HG03439 (cell line): Measurements from ENCODE around the gene C18orf63.
A peak's percentile ranks its signal among the peaks of the same experiment; 100 is the strongest.
"Not testable (repeated sequence)": the region's sequence is repeated elsewhere in the genome, so short reads cannot be mapped to it uniquely, and the experiment has no call there.

Experiments used
- ATAC-seq: cut with Tn5 transposase; IDR thresholded peaks from one replicate; pipeline ENCODE4 v1.9.1; 2021; ENCODE audit warnings: mild to moderate bottlenecking, moderate library complexity; ENCODE audit not compliant: unreplicated experiment

Gene C18orf63

DNA sequence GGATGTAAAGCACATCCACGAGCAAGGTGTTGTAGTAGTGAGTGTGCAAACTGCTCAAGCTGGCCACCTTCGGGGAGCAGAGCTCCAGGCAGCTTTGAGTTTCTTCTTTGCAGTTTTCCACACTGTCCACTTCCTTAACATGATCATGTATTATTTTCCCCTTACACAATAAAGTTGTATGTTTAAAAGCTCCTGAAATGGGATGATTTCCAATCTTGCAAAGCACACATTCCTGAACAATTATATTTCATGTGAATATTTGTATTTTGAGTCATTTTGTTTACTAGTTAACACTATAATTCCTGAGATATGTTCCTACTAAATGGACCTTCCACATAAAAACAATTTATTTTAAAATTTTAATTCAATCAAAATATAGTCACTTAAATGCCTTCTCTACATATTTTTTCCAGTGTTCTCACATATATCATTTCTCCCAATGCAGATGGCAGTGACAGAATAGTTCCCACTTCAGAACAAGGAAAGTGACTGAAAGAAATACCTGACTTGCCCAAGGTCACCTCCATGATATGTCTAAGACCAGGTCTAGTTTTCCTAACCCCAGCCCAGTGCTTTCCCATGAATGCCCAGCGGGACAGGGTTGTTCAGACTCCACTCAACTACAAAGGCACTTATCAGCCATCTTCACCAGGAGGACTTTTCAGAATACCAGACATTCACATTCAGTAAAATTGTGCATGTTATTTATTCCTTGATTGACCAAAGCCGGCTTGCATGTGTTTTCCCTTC, 29.4 kb upstream of the C18orf63 start:
- no peak for ATAC-seq

DNA sequence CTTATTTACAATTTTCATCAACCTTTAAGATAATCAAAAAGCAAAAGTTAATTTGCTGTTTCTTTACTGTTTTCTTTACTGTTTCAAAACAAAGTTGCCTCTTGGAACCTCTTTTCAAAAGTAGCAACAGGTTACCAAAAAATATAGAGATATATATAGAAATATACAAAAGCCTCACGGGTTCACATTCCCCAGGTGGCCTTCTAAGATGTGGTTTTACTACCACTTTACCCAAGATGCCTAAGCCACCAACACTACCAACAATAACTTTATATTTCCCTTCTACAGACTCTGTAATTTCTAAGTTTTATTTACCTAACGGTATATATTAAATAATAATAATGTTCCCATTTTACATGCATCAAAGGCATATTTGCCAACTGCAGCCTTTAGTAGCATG, 28.8 kb upstream of the C18orf63 start:
- ATAC-seq = no peak

DNA sequence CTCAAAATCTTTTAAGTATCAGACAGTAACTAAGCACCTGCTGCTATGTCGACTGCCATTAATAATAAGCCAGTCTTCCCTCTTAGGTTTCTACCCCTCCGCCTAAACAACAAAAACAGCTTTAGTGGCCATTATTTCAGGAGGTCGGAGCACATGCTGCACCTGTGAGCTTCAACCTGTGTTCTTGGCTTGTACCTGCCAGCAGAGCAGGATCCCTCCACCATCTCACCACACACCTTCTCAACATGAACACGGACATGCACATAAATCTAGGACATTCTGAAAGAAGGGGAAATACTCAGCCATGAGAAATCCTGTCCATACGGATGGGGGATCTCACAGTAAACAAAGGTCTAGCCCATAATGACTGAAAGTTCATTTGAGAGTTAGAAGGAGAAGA, 27.6 kb upstream of the C18orf63 start:
- no peak for ATAC-seq

DNA sequence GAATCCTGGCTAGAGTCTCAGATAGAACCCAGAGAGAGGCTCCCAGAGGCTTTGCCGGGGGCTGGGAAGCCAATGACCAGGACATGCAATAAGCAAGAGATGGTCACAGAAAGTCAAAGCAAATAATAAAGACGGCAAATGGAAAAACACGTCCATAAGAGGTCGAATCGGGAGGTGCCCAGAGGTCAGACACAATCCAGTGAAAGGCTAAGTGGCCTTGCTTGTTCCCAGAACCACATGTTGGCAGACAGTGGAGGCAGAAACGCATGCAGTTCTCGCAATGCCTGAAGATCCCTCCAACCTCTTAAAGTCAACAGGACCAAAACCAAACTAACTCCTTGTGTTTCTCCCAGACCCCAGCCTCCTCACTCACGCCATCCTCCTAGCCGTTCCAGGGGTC, 26.9 kb upstream of the C18orf63 start:
- no peak for ATAC-seq

DNA sequence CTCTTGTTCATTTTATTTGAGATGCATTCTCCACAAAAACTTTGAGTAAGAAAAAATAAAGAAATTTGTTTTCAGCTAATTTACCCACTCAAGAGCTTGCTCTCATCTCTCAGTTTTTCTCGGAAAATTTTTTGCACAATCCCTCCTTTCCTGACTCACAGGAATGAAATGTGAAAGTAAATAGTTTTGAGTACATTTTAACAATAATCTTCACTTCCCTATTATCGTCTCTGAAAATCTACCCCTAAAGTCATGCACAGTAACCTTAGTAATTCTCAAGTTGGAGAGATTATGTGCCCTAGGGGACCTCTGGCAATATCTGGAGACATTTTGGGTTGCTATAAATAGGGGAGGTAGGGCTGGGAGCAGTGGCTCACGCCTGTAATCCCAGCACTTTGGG, 26.5 kb upstream of the C18orf63 start:
- ATAC-seq = no peak

DNA sequence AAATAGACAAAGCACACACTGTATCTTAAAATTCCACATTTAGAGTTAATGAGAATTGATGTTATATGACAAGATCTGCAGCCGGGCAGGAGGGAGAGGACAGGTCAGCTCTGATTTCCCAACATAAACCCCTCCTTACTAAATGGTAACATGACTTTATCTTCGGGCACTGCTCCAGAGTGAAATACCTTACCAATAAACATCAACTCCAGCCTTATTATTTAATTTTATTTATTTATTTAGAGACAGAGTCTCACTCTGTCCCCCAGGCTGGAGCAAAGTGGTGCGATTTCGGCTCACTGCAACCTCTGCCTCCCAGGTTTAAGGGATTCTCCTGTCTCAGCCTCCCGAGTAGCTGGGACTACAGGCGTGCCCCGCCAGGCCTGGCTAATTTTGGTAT, 25.6 kb upstream of the C18orf63 start:
- ATAC-seq = no peak

DNA sequence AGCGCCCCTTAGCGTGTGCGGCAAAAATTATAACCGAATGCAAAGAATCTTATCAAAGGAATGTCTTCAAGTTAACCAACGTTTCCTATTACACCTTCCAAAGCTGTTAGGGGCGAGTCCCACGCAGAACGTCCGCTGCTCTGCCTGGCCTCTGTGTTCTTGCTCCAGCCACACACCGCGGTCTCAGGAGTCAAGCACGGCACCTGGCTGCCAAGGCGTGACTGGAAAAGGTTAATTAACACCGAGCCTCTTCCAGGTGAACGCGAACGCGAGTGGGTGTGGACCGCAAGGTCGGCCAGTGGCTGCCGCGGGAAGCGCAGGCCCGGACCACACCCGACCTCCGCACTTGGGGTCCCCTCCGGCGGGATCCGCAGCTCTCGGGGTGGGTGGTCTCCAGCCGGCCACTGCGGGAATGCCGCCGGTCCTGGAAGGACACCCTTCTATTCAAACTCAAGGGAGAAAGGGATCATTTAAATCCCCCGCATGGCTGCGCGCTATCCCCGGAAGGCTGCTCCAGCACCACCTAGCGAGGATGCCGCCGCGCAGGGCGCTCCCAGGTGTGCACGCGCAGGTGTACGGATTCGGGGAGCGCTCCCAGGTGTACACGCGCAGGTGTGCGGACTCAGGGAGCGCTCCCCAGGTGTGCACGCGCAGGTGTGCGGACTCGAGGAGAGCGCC, 24.7 kb upstream of the C18orf63 start:
- no peak for ATAC-seq

DNA sequence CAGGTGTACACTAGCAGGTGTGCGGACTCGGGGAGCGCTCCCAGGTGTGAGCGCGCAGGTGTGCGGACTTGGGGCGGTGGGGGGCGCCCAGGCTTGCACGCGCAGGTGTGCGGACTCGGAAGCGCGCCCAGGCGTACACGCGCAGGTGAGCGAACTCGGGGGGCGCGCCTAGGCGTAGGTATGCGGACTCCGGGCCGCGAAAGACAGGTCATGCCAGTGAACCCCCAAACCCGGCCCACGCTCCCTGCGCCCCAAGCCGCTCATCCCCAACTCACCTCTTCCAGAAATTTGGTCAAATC, 24.2 kb upstream of the C18orf63 start:
- ATAC-seq = peak; percentile 3

DNA sequence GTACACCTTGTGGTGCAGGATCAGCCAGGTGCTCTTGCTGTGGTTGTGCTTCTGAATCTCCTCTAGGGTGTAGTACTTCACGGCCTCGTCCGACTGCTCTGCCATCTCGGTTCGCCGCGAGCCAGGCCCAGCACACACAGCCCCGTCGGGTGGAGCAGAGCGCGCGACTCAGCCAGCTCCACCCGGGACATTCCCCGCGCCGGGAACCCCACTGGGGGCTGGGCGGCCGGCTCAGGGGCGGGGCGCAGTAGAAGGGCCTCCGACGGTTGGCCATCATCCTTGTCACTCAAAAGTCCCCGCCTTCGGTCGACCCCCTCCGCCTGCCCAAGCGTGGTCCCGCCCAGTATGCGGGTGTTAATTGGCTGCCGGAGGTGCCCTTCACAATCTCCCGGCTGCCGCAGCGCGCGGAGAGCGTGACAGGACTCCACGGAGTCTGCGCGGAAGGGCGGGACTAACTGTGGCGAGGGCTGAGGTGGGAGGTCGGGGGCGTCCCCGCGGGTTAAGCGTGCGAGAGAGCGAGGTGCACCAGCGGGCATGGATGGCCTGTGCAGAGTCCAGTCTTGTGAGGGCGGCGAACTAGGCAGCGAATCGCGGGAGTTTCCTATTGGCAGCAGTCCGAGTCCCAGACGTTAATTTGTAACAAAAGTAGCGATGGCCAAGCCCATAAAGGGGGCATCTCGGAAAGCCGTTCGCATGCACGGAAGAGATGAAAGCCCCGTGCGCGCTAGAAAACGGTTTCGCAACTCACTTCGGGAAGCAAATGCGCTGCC, 23.7 kb upstream of the C18orf63 start, which contains the start of gene CYB5A:
Gene CYB5A, minus strand, starts transcription at position 193 of the 770 bp plus-strand sequence. Its CDS starts 88 bp downstream, at position 105.
- peak; percentile 100 for ATAC-seq

DNA sequence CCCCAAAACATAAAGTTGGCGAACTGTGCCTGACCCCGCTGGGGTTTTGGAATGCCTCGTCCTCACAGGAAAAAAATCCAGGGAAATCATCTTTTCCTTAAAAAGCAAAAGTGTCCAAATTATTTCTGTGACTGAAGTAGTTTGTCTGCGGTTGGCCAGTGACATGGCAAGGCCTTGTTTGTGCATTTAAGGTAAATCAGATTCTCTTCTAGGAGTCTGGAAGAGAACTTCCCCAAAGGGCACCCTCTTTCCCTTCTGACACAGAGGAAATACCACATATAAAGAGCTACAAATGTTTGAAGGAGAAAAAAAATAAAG, 23.1 kb upstream of the C18orf63 start:
- no peak for ATAC-seq

DNA sequence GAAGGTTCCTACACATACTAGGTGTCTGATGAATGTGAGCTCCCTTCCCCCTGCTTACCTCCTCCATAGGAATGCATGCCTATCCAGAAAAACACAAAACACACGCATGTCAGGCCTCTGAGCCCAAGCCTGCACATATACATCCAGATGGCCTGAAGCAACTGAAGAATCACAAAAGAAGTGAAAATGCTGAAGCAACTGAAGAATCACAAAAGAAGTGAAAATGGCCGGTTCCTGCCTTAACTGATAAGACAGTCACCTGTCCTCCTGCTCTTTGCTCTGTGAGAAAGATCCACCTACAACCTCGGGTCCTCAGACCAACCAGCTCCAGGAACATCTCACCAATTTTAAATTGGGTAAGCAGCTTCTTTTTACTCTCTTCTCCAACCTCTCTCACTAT, 22.7 kb upstream of the C18orf63 start:
- not testable (repeated sequence) for ATAC-seq

DNA sequence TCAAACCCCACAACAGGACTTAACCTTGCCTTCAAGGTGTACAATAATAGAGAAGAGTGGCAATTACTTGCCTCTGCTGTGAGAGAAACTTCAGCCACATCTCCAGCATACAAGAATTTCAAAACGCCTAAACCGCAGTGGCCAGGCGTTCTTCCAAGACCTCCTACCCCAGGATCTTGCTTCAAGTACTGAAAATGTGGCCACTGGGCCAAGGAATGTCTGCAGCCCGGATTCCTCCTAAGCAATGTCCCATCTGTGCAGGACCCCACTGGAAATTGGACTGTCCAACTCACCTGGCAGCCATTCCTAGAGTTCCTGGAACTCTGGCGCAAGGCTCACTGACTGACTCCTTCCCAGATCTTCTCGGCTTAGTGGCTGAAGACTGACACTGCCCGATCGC, 21.1 kb upstream of the C18orf63 start:
- no peak for ATAC-seq

DNA sequence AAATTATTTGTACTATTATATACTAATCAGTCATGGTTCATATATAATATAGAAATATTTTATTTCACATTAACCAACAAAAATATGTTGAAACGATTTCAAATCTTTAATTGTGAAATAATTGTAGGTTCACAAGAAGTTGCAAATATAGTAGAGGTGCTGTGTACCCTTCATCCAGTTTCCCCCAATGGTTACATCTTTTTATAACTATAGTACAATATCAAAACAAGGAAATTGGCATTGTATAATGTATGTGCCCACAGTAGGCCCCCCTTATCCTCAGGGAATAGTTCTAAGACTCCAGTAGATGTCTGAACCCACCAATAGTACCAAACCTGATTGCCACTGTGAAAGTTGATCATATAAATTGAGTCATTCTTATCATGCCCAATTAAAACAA, 16.5 kb upstream of the C18orf63 start:
- no peak for ATAC-seq

DNA sequence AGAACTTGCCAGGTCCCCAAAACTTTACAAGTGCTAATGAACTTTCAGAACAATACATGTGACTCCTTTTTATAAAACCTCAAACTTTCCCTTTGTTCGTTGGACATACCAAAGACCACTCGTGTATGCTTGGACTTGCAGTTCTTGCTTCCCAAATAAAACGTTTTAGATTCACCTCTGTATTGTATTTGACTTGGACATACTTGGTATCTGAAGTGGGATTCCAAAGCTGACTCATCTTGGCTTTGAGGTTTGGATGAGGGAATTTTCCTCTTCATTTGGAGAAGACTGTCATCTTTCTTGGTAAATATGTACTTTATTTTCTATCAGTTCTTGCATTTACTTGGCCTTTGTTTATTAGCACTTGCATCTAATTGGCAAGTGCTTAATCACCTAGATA, 15.9 kb upstream of the C18orf63 start:
- ATAC-seq = no peak

DNA sequence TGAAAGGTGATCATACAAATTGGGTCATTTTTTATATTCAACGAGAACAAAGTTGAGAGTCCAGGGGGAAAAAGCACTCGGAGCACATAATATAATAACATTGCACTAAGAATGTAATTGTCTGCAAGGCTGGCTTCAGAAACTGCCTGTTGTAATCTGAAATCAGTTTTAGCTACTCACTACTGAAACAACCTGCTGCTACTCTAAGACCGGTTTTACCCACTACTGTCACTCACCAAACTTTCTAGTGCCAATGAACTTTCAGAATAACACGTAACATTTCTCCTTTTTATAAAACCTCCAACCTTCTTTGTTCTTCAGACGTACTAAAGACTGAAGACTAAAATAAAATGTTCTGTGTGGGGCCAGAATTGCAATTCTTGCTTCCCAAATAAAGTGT, 12.3 kb upstream of the C18orf63 start:
- no peak for ATAC-seq

DNA sequence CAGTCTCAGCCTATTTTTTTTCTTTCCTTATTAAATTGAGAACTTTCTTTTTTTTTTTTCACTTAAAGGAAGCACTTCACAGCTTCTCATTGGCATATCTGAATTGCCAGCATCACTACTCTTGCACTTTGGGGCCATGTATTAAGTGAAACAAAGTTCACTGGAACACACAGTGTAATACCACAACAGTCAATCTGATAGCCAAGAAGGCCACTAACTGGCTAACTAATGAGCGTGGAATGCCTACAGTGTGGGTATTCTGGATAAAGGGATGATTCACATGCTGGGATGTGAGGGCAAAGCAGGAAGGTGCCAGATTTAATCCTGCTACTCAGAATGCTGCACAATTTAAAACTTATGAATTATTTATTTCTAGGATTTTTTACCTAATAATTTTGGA, 11.7 kb upstream of the C18orf63 start:
- ATAC-seq = no peak

DNA sequence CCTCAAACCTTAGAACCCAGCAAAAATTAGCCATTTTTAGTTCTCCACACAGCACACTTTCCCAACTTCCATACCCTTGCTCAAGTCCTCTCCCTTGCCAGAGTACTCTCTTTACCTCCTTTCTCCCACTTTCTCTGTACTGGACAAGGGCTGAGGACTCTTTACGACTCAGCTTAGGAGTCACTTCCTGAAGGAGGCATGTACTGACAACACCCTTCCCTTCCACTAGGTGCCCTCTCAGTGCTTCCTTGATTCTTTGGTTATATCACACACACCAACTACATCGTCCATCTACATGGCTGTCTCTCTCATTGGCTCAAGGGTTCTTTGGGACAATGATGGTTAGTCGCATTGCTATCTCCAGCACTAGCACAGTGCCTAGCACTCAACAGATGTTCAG, 5.2 kb upstream of the C18orf63 start:
- ATAC-seq = no peak

DNA sequence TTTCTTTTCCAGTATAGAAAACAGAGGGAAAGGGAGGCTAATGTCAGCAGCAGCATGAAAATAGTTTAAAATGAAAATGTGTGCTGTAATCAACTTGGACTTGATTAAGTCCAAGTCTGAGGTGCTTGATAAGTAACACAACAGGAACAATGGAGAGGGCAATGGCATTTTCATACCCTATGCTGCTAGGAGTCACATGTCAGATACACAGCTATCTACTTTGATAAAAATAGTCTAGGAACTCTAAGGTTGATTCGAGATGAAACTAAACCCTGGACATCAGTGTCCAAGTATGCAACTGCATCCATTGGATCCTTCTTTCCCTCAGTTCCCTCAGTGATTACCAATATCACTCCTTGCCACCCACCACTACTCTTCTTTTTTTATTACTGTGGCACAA, 4.6 kb upstream of the C18orf63 start:
- ATAC-seq = no peak

DNA sequence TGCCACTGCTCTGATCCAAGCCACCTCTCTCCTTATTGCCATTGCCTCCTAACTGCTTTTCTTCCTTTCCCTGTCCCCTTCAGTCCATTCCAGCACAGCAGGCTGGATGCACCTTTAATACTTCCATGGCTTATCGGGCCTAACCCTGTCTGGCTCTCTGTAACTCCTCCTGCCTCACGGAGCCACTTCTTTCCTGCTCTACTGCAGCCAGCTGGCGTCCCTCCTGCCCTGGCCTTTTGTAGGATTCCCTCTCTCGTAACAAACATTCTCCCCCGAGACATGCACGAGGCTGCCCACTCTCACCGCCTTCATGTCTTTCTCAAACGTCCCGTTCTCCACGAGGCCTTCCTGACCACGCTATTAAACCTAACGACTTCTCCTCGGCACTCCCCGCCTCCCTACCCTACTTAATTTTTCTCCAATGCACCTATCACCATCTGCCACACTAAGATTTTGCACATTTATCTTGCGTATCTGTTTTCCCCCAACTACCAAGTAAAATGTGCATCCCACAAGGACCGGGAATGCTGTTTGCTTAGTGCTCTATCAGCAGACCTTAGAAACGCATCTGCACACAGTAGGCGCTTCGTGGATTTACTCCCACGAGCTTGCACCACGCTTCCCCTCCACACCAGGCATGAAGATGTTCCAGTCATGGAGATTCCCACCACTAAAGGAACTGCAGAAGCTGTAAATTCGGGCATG, 728 bp upstream of the C18orf63 start:
- no peak for ATAC-seq

DNA sequence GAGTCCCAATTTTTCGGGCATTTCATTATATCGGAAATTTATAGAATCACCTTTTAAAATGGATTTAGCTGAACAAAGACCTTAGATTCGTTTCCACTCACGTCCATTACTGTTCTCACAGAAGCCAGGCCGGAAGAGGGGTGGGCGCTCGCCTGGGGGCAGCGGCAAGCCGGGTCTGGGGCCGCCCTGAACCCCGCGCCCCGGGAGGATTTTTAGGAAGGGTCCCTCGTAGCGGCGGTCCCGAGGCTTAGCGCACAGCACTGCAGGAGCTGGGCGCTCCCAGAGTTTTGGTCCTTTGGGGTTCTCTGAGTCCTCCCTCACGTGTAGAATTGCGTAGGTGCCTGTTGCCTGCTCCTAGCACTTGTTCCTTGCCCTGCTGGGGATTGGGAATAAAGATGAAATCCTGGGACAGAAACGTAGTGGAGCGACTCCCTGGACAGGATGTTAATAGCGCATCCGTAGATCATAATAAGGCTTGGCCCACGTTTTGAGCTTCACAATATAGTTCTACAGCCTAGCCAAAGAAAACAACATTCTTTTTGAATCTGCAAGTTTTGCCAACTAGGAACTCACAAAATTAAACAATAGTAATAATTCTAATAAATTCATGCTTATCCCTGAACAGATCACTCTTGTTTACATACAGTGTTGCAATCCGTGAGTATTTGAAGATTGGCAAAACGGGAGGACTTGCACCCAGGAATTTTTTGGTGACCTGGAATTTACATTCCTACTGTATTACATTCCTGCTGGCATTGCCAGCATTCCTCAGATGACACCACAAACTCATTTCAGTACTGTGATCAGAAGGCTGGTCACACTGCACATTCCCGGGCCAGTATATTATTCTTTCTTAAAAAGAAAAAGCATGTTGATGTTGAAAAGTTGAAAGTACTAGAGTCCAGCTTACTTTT, 875 bp downstream of the C18orf63 start:
- no peak for ATAC-seq

DNA sequence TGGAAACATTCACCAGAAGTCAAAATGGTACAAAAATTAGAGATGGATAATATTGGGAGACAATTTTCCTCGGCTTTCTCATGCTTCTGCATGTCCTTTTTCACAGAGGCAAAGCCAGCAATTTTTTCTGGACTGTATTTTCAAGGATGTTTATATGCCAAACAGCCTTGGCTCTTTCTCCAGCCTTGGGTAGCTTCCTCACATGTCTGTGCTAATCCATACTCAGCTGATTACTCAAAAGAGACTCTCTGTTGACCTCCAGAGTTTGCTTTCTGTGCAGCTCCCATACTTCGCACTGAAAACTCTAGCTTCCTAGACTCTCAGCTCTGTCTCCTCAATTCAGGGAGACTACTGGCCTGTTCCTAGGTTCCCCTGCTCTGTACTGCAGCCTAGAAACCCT, 10.6 kb downstream of the C18orf63 start:
- no peak for ATAC-seq
